ENCODE data around the gene EID2. TPM values are rescaled to one million over a fixed set of nuclear protein-coding genes. Genes with fewer than 3 reads are reported as not detected.

The EID2 gene
- total RNA-seq, 4 donors from 2014 or later = 7.5 to 10.0 (median 8.1) TPM

DNA sequence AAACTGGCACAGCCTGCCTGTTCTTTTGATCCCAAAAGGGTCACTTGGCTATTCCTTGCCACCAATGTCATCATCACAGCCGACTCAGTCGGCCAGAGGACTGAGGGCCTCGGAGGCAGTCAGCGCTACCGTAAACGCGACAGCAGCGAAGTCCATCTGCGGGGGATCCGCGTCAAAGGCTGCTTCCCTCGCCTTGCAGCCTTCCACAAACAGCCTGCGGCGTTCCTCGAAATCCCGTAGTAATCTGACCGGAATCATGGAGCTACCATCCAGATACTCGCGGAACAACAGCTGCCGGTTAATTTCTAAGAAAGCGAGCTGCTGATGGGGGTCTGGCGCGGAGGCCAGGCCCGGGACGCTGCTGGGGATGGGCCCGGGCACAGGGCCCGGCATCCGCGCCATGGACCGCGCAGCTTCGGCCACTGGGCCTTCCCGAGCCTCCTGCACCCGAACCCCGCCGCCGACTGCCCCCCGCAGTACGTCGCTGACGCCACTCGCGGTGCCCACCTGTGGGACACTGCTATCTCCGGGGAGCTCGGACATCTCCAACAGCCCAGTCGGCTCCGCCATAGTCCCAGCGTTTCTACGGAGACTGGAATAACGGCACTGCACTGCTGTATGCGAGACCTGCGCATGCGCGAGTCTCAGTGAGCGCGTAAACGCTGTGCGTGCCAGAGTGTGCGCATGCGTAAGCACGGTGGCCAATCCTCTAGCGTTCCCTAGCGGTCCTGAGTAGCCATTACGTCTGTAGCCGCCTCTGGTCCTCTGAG, 7.5 kb downstream of the EID2 start, which contains the start of gene EID2B:
Gene EID2B (minus strand): TSS at position 620 of the 770 bp plus-strand sequence. CDS start 50 bp downstream, at position 570.
- Histone ChIP-seq H3K36me3 (no peaks in the 10 kb centered on the region), H3K4me1 (peaks cover 0 to 24% (median 4%) of the 10 kb centered on the region in 4 donors), H3K27me3 (no peaks in the 10 kb centered on the region), H3K27ac (peak within 1 kb of the TSS; percentile 76 to 91 (median 84)), H3K4me3 (peak within 1 kb of the TSS; percentile 48 to 75 (median 62)), H3K9me3 (no peaks in the 10 kb centered on the region)
- intact Hi-C loops (cut with DNase I; ENCODE audit: low total_unique reads) = loop anchor here (10.0 kb wide), 2 partner anchors 58 to 188 kb away; partner anchors contain the start of gene SAMD4B
- TF ChIP-seq, protein P1, sequence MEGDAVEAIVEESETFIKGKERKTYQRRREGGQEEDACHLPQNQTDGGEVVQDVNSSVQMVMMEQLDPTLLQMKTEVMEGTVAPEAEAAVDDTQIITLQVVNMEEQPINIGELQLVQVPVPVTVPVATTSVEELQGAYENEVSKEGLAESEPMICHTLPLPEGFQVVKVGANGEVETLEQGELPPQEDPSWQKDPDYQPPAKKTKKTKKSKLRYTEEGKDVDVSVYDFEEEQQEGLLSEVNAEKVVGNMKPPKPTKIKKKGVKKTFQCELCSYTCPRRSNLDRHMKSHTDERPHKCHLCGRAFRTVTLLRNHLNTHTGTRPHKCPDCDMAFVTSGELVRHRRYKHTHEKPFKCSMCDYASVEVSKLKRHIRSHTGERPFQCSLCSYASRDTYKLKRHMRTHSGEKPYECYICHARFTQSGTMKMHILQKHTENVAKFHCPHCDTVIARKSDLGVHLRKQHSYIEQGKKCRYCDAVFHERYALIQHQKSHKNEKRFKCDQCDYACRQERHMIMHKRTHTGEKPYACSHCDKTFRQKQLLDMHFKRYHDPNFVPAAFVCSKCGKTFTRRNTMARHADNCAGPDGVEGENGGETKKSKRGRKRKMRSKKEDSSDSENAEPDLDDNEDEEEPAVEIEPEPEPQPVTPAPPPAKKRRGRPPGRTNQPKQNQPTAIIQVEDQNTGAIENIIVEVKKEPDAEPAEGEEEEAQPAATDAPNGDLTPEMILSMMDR (IDR thresholded peaks at IDR 0.05) = peak; percentile 94 to 99 (median 98)
- TF ChIP-seq POLR2A (IDR thresholded peaks at IDR 0.05) (peak; percentile 55), POLR2AphosphoS5 (IDR thresholded peaks at IDR 0.05) (peak; percentile 77 to 78 (median 77)), EP300 (IDR thresholded peaks at IDR 0.05; ENCODE audit: low read depth) (no peak)
- DNase-seq = peak; percentile 95
- in situ Hi-C loops (cut with MboI; ENCODE audit: low pct_ligation_motif_present in 1 of 4, low pct_unique_long_range_greater_than_20kb in 1 of 4, low sequenced_read_pairs in 3 of 4) = loop anchor here (5.0 to 25.0 kb wide), 5 partner anchors 88 to 420 kb away; partner anchors contain the start of genes GMFG (in 2 of the 4), SAMD4B (in 2 of the 4), SUPT5H (in 2 of the 4) and RPS16 (in 1 of the 4)
- 0 to 1% methylated on average over 10 to 57 of the region's 65 CpGs for WGBS, 2 donors (ENCODE audit: low coverage in 1 of 2)

DNA sequence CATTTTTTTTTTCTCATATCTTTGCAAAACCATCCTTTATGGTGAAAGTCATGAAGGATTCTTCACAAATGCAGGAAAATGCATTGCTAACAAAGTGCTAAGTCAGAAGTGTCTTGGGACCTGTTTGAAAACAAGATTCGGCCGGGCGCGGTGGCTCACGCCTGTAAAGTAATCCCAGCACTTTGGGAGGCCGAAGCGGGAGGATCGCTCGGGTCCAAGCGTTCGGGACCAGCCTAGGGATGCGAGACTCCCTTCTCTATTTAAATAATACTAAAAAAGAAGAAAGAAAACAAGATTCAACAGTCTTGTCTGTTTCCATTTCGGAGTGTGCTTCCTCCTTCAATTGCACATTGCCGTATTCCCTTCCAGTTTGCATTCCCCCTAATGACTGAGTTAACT, 8.1 kb downstream of the EID2 start:
- H3K9me3 ChIP-seq = no peaks in the 10 kb centered on the region
- H3K27ac ChIP-seq = peak overlapping the region; percentile 76 to 91 (median 84)
- TF ChIP-seq, protein P1 (IDR thresholded peaks at IDR 0.05) = no peak
- TF ChIP-seq POLR2A (IDR thresholded peaks at IDR 0.05) (no peak), EP300 (IDR thresholded peaks at IDR 0.05; ENCODE audit: low read depth) (no peak), POLR2AphosphoS5 (IDR thresholded peaks at IDR 0.05) (no peak)
- H3K4me3 ChIP-seq = peak overlapping the region; percentile 48 to 75 (median 62)
- in situ Hi-C loops (cut with MboI; ENCODE audit: low pct_ligation_motif_present in 1 of 4, low pct_unique_long_range_greater_than_20kb in 1 of 4, low sequenced_read_pairs in 3 of 4) (loop anchor here (5.0 to 25.0 kb wide), 5 partner anchors 87 to 420 kb away; partner anchors contain the start of genes GMFG (in 2 of the 4), SAMD4B (in 2 of the 4), SUPT5H (in 2 of the 4) and RPS16 (in 1 of the 4)), intact Hi-C loops (cut with DNase I; ENCODE audit: low total_unique reads) (loop anchor here (10.0 kb wide), 2 partner anchors 57 to 187 kb away; partner anchors contain the start of gene SAMD4B)
- no peaks in the 10 kb centered on the region for H3K36me3 ChIP-seq
- no peak for DNase-seq
- H3K4me1 ChIP-seq = peaks cover 0 to 24% (median 4%) of the 10 kb centered on the region in 4 donors
- 28 to 51% methylated on average over 12 to 14 of the region's 14 CpGs for WGBS, 2 donors (ENCODE audit: low coverage in 1 of 2)
- H3K27me3 ChIP-seq = no peaks in the 10 kb centered on the region

DNA sequence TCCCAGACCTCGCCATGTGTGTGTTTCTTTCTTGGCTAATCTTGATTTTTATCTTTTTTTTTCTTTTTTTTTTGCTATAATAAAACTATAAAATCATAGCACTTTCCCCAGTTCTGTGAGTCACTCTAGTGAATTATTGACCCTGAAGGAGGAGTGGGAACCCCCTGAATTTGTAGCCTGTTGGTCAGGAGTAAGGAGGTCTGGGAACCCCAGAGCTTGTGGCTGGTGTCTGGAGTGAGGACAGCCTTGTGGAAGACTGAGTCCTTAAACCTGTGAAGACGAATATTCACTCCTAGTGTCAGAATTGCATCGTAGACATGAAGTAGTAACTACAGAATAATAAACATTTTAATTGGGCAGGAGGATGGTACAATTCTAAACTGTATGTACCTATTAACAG, 14.8 kb downstream of the EID2 start:
- intact Hi-C loops (cut with DNase I; ENCODE audit: low total_unique reads) = no loop called here
- 45 to 77% methylated on average over 2 to 3 of the region's 3 CpGs for WGBS, 2 donors (ENCODE audit: low coverage in 1 of 2)

More for the DNA sequence above, 14.8 kb downstream of the EID2 start:
- H3K4me3 ChIP-seq = no peak overlapping the region
- H3K9me3 ChIP-seq = no peaks in the 10 kb centered on the region
- TF ChIP-seq EP300 (IDR thresholded peaks at IDR 0.05; ENCODE audit: low read depth) = no peak
- no peak for TF ChIP-seq POLR2AphosphoS5 (IDR thresholded peaks at IDR 0.05)
- TF ChIP-seq POLR2A (IDR thresholded peaks at IDR 0.05) = no peak
- TF ChIP-seq, protein P1 (IDR thresholded peaks at IDR 0.05) = no peak
- in situ Hi-C loops (cut with MboI; ENCODE audit: low pct_ligation_motif_present in 1 of 4, low pct_unique_long_range_greater_than_20kb in 1 of 4, low sequenced_read_pairs in 3 of 4) = loop anchor here (25.0 kb wide), 3 partner anchors 88 to 413 kb away; partner anchors contain the start of genes GMFG (in 2 of the 4), SAMD4B (in 2 of the 4), RPS16 (in 1 of the 4) and SUPT5H (in 1 of the 4)
- DNase-seq = no peak
- H3K36me3 ChIP-seq = no peaks in the 10 kb centered on the region
- H3K27me3 ChIP-seq = no peaks in the 10 kb centered on the region
- H3K27ac ChIP-seq = peak overlapping the region in 1 of 4 donors; percentile 30
- H3K4me1 ChIP-seq = no peaks in the 10 kb centered on the region
